NCI-H1105 treated with DMSO at 0.1 percent for 48 hours (cell line): ENCODE results near the gene TSKS.

ENCODE experiments used
- DNase-seq: peaks from one replicate; lab custom pipeline; 2025; lab: John Stamatoyannopoulos, UW

The TSKS gene

GRCh38 chr19:49795615-49796014 is 32.5 kb upstream of the TSKS start:
- no peak for DNase-seq

DNA sequence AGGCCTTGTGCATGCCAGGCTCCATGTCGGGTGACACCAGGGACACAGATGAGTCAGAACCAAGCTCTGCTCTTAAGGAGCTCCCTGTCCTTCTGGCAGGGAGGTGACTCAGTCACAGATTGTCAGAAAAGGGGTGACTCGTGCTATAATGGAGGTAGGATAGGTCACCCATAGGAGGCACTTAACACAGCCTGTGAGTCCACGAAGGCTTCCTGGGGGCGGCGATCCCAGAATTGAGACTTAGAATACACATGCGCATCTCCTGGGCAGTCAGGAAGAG is 30.4 kb upstream of the TSKS start:
- no peak for DNase-seq

DNA sequence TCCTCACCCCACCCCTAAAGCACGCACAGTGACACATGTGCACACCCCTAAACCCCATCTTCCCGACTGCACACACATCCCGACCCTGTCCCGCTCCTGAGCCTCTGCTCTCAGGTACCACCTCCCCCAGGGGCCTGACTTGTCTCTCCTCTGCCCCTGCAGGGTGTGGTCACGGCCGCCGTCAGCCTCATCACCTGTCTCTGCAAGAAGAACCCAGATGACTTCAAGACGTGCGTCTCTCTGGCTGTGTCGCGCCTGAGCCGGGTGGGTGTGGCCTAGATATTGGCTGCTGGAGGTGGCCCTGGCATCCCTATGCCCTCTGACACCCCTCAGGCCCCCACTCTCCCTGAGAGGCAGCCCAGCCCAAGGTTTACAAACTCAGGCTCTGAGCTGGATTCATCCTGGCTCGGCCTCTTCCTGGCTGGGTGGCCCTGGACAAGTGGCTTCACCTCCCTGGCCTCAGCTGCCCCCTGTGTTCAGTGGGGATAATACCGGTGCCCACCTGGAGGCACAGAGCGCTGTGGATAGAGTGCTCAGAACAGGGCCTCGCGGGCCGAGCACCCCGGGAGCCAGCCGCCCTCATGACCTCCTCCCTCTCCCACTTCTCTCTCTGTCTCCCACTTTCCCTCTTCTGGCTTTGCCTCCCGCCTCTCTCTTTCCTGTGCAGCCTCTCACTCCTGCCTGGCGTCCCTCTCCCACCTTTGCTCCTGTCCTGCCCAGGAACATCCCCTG is 29.9 kb upstream of the TSKS start:
- no peak for DNase-seq

GRCh38 chr19:49791776-49792445 is 28.8 kb upstream of the TSKS start:
- no peak for DNase-seq

- no peak for DNase-seq
Measured at GRCh38 chr19:49790866-49791265, 27.8 kb upstream of the TSKS start.

GRCh38 chr19:49788857-49789256 is 25.8 kb upstream of the TSKS start:
- DNase-seq, result no peak

GRCh38 chr19:49787746-49788145 is 24.6 kb upstream of the TSKS start:
- DNase-seq, result no peak

DNA sequence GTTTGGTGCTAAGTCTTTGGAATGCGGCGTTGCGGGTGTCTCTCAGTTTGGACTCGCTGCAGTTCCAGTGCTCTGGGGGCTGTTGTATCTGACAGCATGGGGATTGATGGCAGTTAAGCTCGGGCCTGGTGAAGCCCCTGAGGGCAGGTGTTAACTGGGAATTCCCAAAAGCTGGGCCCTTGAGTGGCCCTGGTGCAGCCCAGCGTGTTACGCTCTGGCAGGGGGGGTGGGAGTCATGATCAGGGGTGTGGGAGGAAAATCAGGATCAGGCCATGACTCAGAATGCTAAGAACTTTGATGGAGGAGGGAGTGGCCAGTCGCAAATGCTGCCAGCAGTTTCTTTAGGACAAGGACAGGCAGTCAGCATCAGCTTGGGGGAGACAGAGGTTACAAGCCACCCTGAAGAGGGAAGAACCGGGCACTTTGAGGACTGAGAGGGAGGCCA is 23.3 kb upstream of the TSKS start:
- no peak for DNase-seq

DNA sequence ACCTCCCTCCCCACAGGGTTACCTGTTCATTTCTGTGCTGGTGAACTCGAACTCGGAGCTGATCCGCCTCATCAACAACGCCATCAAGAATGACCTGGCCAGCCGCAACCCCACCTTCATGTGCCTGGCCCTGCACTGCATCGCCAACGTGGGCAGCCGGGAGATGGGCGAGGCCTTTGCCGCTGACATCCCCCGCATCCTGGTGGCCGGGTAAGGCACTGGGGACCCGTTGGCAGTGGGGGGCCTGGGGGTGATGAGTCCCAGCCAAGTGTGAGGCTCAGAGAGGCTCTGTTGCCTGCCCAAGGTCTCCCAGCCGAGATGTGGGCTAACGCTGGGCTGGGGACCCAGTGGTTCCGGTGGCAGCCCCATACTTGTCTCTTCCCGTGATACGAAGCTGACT is 19.4 kb upstream of the TSKS start:
- no peak for DNase-seq

GRCh38 chr19:49781394-49781793 is 18.3 kb upstream of the TSKS start:
- no peak for DNase-seq

DNA sequence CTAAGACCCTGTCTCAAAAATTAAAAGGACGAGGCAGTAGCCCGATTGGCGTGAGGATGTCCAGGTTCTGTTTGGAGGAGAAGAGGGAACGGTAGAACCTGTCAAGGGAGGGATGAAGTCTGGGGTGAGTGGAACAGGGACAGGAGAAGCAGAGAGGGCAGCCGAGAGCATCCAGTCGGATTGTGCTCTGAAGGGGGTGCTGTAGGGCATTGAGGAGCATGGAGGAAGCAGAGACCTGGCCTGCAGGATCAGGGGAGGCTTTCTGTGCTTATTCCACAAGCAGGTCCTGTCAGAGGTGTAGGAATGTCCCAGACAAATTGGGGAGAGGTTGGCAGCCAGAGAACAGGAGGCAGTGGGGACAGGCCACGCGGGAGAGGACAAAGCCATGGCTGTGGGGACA is 17.8 kb upstream of the TSKS start:
- DNase-seq, result no peak

DNA sequence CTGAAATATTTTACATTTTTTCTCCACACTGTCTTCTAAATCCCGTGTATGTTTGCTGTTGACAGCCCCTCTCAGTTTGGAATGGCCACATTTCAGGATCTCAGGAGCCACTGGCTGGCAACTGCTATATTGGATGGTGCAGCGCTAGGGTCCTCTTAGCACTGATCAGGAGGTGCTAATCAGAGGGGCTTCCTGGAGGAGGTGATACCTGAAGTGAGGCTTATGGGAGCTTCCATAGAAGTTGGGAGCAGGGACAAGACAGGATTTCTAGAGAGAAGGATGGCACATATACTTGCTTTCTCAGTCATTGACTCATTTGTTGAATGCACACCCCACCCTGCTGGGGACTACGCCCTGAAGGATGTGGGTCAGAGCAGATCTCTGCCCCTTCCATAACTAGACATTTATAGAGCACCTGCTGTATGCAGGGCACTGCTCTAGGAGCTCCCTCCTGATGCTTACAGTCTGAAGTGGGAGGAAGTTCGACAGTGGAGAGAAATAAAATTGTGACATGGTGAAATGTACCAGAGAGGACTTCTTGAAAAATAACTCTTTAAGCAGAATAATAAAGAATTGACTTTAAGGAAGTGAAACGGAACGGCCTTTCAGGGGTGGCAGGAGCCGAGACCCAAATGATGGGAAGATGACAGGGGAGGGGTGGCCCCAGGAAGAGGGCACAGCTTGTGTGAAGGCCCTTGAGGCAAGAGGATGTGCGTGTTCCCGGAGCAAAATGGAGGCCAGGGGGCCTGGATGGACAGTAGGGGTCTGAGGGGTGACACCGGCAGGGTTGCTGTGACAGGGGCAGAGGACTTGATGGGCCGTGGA is 16.8 kb upstream of the TSKS start:
- no peak for DNase-seq

DNA sequence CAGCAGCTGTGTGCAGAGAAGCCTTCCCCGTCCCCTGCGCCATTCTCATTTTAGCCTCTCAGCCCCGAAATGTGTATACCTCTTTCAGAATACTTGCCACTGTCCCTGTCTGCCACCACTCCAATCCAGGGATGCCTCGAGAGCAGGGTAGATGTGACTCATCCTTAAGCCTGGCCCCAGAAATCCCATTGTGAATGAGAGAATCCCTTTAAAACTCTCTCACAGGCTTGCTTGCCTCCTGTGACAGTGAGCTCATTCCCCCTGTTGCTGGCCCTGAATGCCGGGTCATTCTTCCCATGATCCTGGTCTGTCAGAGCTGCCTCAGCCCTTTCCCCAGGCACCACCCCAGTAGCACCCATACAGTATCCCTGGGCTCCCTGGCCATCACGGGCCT is 13.3 kb upstream of the TSKS start:
- no peak for DNase-seq

GRCh38 chr19:49775742-49776370 is 12.8 kb upstream of the TSKS start:
- no peak for DNase-seq

- no peak for DNase-seq
Measured at GRCh38 chr19:49774969-49775368, 11.9 kb upstream of the TSKS start.

- no peak for DNase-seq
Measured at GRCh38 chr19:49773663-49774350, 10.7 kb upstream of the TSKS start.

DNA sequence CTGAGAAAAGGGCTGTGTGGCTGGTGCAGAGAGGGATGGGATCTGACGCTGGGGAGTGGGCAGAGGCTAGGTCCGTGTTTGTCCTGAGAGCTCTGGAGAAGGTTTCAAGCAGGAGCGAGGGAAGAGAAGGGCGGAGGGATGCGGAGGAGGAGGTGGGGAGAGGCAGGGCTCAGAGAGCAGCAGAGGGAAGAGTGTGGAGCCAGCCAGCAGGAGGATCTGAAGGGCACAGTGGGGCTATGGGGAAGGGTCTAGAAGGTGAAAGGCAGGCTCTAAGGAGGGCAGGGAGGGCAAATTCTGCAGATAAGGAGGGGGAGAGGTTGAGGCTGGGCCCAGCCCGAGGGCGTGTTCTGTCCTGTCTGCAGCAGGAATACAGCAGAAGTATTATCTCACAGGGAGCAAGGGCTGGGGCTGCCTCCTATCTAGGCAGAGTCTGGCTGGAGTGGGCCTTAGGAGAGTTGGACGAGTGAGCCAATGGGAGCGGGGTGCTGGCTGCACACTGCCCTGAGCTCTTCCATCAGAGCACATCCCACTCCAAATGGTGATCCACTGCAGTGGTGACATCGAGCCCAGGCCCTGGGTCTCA is 9.8 kb upstream of the TSKS start:
- DNase-seq, result no peak

- DNase-seq, result no peak
Measured at GRCh38 chr19:49771674-49772139, 8.6 kb upstream of the TSKS start.

DNA sequence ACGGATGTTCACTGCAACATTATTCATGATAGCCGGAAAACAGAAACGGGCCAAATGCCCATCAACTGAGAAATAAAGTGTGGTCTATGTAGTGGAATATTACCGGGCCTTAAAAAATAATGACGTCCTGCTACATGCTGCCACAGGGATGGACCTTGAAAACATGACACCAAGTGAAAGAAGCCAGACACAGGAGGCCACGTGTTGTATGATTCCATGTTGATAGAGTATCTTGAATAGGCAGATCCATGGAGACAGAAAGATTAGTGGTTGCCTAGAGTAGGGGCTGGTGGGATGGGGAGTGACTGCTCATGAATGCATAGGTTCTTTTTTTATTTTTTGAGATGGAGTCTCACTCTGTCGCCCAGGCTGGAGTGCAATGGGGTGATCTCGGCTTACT is 7.4 kb upstream of the TSKS start:
- DNase-seq, result no peak

GRCh38 chr19:49767967-49768581 is 5.0 kb upstream of the TSKS start:
- no peak for DNase-seq

- no peak for DNase-seq
Measured at GRCh38 chr19:49767381-49767780, 4.3 kb upstream of the TSKS start.
